Activated gamma-delta T cell treated with anti-CD3 and anti-CD28 coated beads, Interleukin-2, amount 50 U/mL, for 16 hours (primary cell): Measurements from ENCODE around the gene HAVCR1.

Experiments used
- DNase-seq: peaks from one replicate; pipeline ENCODE4 v3.0.0-alpha.2; 2020; ENCODE audit warnings: low read depth

Gene HAVCR1

DNA sequence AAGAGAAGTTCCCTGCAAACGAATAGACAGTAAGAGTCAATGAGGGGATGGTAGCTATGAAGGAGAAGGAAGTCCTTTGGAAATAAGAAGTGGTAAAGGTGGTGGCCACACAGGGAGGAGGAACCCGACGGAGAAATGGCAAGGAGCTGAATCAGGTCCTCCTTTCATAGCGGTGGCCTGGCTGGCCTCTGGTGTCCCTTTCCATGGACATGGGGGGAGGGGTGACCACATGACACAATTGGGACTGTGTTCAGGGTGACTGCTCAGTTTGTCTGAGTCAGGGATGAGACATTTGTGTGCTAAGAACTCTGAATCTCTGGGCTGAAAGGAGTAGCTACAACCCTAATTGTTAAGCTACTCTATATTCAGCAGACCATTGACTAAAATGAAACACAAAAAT lies 67.2 kb downstream of the HAVCR1 start:
- no peak for DNase-seq

DNA sequence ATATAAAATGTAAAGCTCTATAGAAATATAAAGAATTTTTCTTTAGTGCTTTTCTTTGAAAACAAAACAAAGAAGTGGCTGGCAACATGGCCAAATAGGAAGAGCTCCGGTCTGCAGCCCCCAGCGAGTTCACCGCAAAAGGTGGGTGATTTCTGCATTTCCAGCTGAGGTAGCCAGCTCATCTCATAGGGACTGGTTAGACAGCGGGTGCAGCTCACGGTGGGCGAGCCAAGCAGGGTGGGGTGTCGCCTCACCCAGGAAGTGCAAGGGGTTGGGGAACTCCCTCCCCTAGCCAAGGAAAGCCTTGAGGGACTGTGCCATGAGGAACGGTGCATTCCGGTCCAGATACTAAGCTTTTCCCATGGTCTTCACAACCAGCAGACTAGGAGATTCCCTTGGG lies 74.9 kb downstream of the HAVCR1 start:
- no peak for DNase-seq

DNA sequence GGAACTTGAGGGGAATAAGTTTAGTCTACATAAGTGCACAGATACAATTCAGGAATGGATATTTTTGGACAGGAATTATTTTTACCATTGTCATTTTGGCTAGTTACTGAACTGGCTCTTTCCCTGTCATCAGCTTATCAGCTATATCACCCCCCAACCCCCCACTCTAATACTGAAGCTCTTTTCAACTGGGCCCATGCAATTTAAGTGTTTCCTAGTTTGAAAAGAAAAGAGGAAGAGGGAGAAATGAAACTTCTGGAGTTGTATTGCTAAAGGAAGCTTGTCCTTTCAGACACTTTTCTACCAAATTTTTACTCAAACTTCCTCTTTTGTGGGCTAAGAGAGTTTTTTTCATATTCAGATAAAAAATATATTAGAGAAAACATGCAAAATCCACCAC lies 77.4 kb downstream of the HAVCR1 start:
- DNase-seq, result no peak
